Panc1 (cell line): ENCODE measurements around the gene EYS. TPM values are rescaled to one million over a fixed set of nuclear protein-coding genes. Genes with fewer than 3 reads are reported as not detected.

ENCODE experiments used
- ATAC-seq: fragments of 200-7000 bp; cut with Tn5 transposase; 2 replicates; pipeline ENCODE4 v1.9.1; 2020; ENCODE audit warnings: mild to moderate bottlenecking, moderate library complexity
- BruUV-seq: library from RNA; stranded (reverse); fragments of 400-500 nt; replicated peaks from 2 replicates; lab custom pipeline; 2021; lab: Mats Ljungman, UMichigan
- CTCF ChIA-PET: fragments of 300-600 bp; sonication (Branson Sonifier 250); formaldehyde crosslinking; loops from one replicate; lab custom pipeline; 2022; ENCODE audit warnings: antibody characterized with exemption; lab: Charles Lee
- POLR2A ChIA-PET: fragments of 300-600 bp; sonication (Branson Sonifier 250); formaldehyde crosslinking; loops from one replicate; lab custom pipeline; 2022; ENCODE audit warnings: antibody characterized with exemption; lab: Charles Lee
- DNase-seq: peaks from one replicate; pipeline ENCODE4 v3.0.0-alpha.2; 2010; ENCODE audit warnings: low read depth, low spot score
- H3K27ac ChIP-seq: 2 replicates; pipeline ENCODE4 v1.5.1; 2011; ENCODE audit warnings: mild to moderate bottlenecking, low read length, inconsistent platforms
- H3K27me3 ChIP-seq: fragments of 200-500 bp; sonication (Bioruptor generic); 2 replicates; pipeline ENCODE4 v1.6.0; 2014; ENCODE audit warnings: low read length, inconsistent platforms; ENCODE audit not compliant: control insufficient read depth, insufficient read depth
- H3K36me3 ChIP-seq: fragments of 200-500 bp; sonication (Bioruptor generic); 2 replicates; pipeline ENCODE4 v1.5.1; 2014; ENCODE audit warnings: inconsistent platforms, mild to moderate bottlenecking, low read length, moderate library complexity; ENCODE audit not compliant: control insufficient read depth, insufficient read depth
- H3K4me1 ChIP-seq: 2 replicates; pipeline ENCODE4 v1.5.1; 2011; ENCODE audit warnings: inconsistent platforms, mild to moderate bottlenecking, low read length, moderate library complexity; ENCODE audit not compliant: control insufficient read depth, insufficient read depth
- H3K4me3 ChIP-seq, 2 experiments: 2 replicates each; pipeline ENCODE4 v1.5.1; 2011 to 2012; ENCODE audit warnings: low read depth in 2 of 2, low read length in 2 of 2, mild to moderate bottlenecking in 2 of 2, inconsistent platforms in 1 of 2, moderate library complexity in 1 of 2
- H3K9me3 ChIP-seq: fragments of 200-500 bp; sonication (Bioruptor generic); 2 replicates; pipeline ENCODE4 v1.5.1; 2014; ENCODE audit warnings: low read depth, mild to moderate bottlenecking, inconsistent platforms, low read length, moderate library complexity; ENCODE audit not compliant: control insufficient read depth, insufficient read depth
- POLR2AphosphoS5 ChIP-seq: IDR thresholded peaks from 2 replicates; pipeline ENCODE4 v1.6.1; 2012; ENCODE audit warnings: mild to moderate bottlenecking, low read depth, low read length, moderate library complexity
- SIN3A ChIP-seq: IDR thresholded peaks from 2 replicates; pipeline ENCODE4 v1.6.1; 2012; ENCODE audit warnings: low read depth, mild to moderate bottlenecking, low read length, moderate library complexity, borderline replicate concordance; ENCODE audit not compliant: insufficient read depth
- TCF7L2 ChIP-seq: IDR thresholded peaks from 2 replicates; pipeline ENCODE4 v1.6.1; 2011; ENCODE audit warnings: mild to moderate bottlenecking, low read depth, low read length, inconsistent platforms
- in situ Hi-C: cut with HindIII; loops from 2 replicates; pipeline ENCODE4 v1.10.0; 2016; ENCODE audit warnings: low sequenced_read_pairs, low pct_unique_long_range_greater_than_20kb
- intact Hi-C: fragments of 100-400 bp; cut with micrococcal nuclease; formaldehyde crosslinking; loops from one replicate; pipeline ENCODE4 v1.10.0; 2022; ENCODE audit not compliant: unreplicated experiment
- total RNA-seq: library from RNA; stranded (reverse); gene quantifications from one replicate; pipeline ENCODE4 v1.2.1, GENCODE V29; 2021; ENCODE audit not compliant: unreplicated experiment
- TF ChIP-seq, protein P1 (sequence below), 2 experiments: IDR thresholded peaks; 2 replicates each; pipeline ENCODE4 v1.6.1; 2011 to 2012; ENCODE audit warnings: low read depth in 2 of 2, control low read depth in 1 of 2, low read length in 1 of 2, mild to moderate bottlenecking in 1 of 2, moderate library complexity in 1 of 2; ENCODE audit not compliant: insufficient read depth in 1 of 2
- TF ChIP-seq, protein P2 (sequence below): fragments of 450-650 bp; IDR thresholded peaks from 2 replicates; pipeline ENCODE4 v1.5.1; 2017; ENCODE audit warnings: mild to moderate bottlenecking

The EYS gene
- total RNA-seq, 1 experiment from 2014 or later = not detected

DNA sequence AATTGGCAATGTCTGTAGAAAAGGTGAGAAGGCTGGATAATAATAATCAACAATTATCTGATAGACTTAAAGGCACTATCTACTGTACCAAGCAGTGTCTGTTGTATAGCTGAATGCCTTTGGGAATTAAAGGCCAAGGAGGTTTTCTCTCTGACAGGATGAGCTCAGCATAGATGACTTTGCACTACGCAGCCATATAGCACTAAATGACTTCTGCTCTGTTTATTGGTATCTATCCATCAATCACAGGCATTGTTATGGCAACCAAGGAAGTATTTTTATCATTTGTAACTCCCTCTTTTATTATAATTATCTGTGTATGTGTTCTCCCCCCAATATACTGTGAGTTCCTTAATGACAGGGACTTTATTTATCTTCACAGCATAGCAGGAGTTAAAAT, 1417.1 kb downstream of the EYS start:
- H3K36me3 ChIP-seq = no peaks in the 10 kb centered on the region; the same call in 1 of the 2 replicates
- no peak overlapping the region for H3K4me3 ChIP-seq
- ChIA-PET CTCF (no interaction called here), POLR2A (no interaction called here)
- no peaks in the 10 kb centered on the region for H3K9me3 ChIP-seq
- H3K4me1 ChIP-seq = no peaks in the 10 kb centered on the region
- no peak for ATAC-seq
- intact Hi-C loops = no loop called here
- no peak overlapping the region for H3K27ac ChIP-seq
- in situ Hi-C loops = no loop called here
- BruUV-seq = no TSS peak
- H3K27me3 ChIP-seq = no peaks in the 10 kb centered on the region
- TF ChIP-seq TCF7L2 (no peak), POLR2AphosphoS5 (no peak), SIN3A (no peak)
- TF ChIP-seq, protein P1, sequence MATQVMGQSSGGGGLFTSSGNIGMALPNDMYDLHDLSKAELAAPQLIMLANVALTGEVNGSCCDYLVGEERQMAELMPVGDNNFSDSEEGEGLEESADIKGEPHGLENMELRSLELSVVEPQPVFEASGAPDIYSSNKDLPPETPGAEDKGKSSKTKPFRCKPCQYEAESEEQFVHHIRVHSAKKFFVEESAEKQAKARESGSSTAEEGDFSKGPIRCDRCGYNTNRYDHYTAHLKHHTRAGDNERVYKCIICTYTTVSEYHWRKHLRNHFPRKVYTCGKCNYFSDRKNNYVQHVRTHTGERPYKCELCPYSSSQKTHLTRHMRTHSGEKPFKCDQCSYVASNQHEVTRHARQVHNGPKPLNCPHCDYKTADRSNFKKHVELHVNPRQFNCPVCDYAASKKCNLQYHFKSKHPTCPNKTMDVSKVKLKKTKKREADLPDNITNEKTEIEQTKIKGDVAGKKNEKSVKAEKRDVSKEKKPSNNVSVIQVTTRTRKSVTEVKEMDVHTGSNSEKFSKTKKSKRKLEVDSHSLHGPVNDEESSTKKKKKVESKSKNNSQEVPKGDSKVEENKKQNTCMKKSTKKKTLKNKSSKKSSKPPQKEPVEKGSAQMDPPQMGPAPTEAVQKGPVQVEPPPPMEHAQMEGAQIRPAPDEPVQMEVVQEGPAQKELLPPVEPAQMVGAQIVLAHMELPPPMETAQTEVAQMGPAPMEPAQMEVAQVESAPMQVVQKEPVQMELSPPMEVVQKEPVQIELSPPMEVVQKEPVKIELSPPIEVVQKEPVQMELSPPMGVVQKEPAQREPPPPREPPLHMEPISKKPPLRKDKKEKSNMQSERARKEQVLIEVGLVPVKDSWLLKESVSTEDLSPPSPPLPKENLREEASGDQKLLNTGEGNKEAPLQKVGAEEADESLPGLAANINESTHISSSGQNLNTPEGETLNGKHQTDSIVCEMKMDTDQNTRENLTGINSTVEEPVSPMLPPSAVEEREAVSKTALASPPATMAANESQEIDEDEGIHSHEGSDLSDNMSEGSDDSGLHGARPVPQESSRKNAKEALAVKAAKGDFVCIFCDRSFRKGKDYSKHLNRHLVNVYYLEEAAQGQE (IDR thresholded peaks at IDR 0.05; ENCODE audit: insufficient read depth in 1 of 2, low read depth in 2 of 2, low read length in 1 of 2) = no peak
- TF ChIP-seq, protein P2, sequence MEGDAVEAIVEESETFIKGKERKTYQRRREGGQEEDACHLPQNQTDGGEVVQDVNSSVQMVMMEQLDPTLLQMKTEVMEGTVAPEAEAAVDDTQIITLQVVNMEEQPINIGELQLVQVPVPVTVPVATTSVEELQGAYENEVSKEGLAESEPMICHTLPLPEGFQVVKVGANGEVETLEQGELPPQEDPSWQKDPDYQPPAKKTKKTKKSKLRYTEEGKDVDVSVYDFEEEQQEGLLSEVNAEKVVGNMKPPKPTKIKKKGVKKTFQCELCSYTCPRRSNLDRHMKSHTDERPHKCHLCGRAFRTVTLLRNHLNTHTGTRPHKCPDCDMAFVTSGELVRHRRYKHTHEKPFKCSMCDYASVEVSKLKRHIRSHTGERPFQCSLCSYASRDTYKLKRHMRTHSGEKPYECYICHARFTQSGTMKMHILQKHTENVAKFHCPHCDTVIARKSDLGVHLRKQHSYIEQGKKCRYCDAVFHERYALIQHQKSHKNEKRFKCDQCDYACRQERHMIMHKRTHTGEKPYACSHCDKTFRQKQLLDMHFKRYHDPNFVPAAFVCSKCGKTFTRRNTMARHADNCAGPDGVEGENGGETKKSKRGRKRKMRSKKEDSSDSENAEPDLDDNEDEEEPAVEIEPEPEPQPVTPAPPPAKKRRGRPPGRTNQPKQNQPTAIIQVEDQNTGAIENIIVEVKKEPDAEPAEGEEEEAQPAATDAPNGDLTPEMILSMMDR = no peak
- no peak for DNase-seq

DNA sequence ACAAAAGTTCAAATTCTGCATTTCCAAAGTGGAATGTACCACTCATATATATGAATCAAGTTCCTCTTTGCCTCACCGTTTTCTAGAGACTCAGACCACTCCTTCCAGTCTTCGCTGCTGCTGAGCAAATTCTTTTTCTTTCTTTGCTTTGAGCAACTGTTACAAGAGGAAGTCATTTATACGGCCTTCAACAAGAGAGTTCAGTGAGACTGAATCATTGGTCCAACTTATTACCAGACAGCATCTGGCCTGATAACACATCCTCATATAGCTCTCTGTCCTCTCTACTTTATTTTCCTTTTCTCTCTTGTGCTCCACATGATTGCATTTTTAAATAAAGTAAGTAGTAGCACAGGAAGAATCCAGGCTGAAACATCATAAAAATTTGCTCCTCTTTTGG, 1418.7 kb downstream of the EYS start:
- ChIA-PET CTCF (no interaction called here), POLR2A (no interaction called here)
- DNase-seq = no peak
- H3K27ac ChIP-seq = no peak overlapping the region
- H3K4me1 ChIP-seq = no peaks in the 10 kb centered on the region
- TF ChIP-seq, protein P2 = no peak
- TF ChIP-seq TCF7L2 (no peak), SIN3A (no peak), POLR2AphosphoS5 (no peak)
- TF ChIP-seq, protein P1 (IDR thresholded peaks at IDR 0.05; ENCODE audit: insufficient read depth in 1 of 2, low read depth in 2 of 2, low read length in 1 of 2) = no peak
- H3K36me3 ChIP-seq = no peaks in the 10 kb centered on the region; the same call in 1 of the 2 replicates
- intact Hi-C loops (no loop called here), in situ Hi-C loops (no loop called here)
- no TSS peak for BruUV-seq
- no peaks in the 10 kb centered on the region for H3K27me3 ChIP-seq
- ATAC-seq = no peak
- H3K4me3 ChIP-seq = no peak overlapping the region
- H3K9me3 ChIP-seq = no peaks in the 10 kb centered on the region
